PFSK-1 (cell line): Measurements from ENCODE around the gene SMIM10L2A.

ENCODE experiments used
- POLR2AphosphoS5 ChIP-seq: IDR thresholded peaks from 2 replicates; pipeline ENCODE4 v1.6.1; 2012; ENCODE audit warnings: low read depth, mild to moderate bottlenecking, control low read depth, low read length, moderate library complexity
- TAF1 ChIP-seq: IDR thresholded peaks from 2 replicates; pipeline ENCODE4 v1.6.1; 2012; ENCODE audit warnings: low read length, control low read depth, borderline replicate concordance; ENCODE audit not compliant: insufficient read depth

- no peak for TF ChIP-seq TAF1
- no peak for TF ChIP-seq POLR2AphosphoS5
Observed at GRCh38 chrX:135435139-135435922, 13.6 kb downstream of the SMIM10L2A start.
